ENCODE results near the gene UQCC2. TPM values are rescaled to one million over a fixed set of nuclear protein-coding genes. Genes with fewer than 3 reads are reported as not detected.

The UQCC2 gene
- total and polyA plus RNA-seq, 4 donors = 7.8 to 141 (median 48.1) TPM

DNA sequence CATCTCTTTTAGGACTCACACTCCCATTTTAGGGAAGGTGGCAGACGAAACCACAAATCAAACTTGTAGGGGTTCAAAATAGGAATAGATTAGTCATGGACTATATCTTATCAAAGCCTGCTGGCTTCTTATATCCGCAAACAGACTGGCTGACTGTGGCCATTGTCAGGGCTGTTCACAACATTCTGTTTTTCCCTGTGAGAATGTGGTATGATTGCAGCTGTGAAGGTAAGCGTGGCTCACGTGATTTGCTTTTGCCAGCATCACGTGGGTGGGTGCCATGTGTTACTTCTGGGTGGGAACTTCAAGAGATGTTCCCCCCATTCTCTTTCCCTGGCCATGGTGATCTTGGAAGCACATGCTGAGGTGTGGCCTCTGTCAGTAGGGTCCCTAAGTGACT is 29.3 kb upstream of the UQCC2 start:
- DNase-seq = no peak

DNA sequence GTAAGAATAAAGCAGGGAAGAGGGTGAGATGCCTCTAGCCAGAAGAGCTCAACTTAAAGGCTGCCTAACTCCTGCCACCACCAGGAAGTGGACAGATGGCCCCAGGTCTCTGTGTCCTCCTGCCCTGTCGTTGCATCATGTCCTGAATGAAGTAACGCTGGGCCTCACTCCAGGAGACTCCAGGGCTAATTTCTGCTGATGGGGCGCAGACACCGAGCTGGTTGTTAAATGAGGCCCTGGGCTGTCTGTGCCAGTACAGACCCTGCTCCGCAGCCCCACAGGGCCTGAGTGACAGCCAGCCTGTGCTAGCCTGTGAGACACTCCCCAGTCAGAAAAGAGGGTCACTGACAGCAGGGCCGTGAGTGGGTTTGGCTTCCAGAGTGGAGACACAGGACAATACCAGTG is 28.7 kb upstream of the UQCC2 start:
- peak in 2 of 3 donors; percentile 54 to 65 for DNase-seq
- Histone ChIP-seq H3K27me3 (ENCODE audit: control insufficient read depth in 3 of 3, insufficient read depth in 3 of 3, low read length in 2 of 3) (no peaks in the 10 kb centered on the region), H3K4me3 (no peak overlapping the region), H3K27ac (ENCODE audit: low read depth in 1 of 2, low read length in 1 of 2) (peak overlapping the region; percentile 20 to 55), H3K9me3 (ENCODE audit: control insufficient read depth in 4 of 4, insufficient read depth in 3 of 4, low read length in 3 of 4) (no peaks in the 10 kb centered on the region), H3K36me3 (ENCODE audit: control insufficient read depth in 4 of 4, insufficient read depth in 4 of 4, low read length in 4 of 4) (peaks cover 0 to 1% (median 0%) of the 10 kb centered on the region in 4 donors), H3K9ac (ENCODE audit: insufficient read depth in 1 of 2, low read length in 2 of 2) (no peak overlapping the region), H3K4me1 (ENCODE audit: control insufficient read depth in 5 of 5, insufficient read depth in 5 of 5, low read length in 5 of 5) (peaks cover 0 to 37% (median 10%) of the 10 kb centered on the region in 5 donors)
- TF ChIP-seq, protein P1, sequence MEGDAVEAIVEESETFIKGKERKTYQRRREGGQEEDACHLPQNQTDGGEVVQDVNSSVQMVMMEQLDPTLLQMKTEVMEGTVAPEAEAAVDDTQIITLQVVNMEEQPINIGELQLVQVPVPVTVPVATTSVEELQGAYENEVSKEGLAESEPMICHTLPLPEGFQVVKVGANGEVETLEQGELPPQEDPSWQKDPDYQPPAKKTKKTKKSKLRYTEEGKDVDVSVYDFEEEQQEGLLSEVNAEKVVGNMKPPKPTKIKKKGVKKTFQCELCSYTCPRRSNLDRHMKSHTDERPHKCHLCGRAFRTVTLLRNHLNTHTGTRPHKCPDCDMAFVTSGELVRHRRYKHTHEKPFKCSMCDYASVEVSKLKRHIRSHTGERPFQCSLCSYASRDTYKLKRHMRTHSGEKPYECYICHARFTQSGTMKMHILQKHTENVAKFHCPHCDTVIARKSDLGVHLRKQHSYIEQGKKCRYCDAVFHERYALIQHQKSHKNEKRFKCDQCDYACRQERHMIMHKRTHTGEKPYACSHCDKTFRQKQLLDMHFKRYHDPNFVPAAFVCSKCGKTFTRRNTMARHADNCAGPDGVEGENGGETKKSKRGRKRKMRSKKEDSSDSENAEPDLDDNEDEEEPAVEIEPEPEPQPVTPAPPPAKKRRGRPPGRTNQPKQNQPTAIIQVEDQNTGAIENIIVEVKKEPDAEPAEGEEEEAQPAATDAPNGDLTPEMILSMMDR (IDR thresholded peaks at IDR 0.05; ENCODE audit: control extremely low read depth, extremely low read depth) = no peak
- WGBS, 2 donors = 36 to 42% methylated on average over 6 of the region's 6 CpGs
- ATAC-seq (ENCODE audit: insufficient read depth, low FRiP score) = no peak

More for the DNA sequence above, 29.3 kb upstream of the UQCC2 start:
- peaks cover 0 to 43% (median 12%) of the 10 kb centered on the region in 5 donors for H3K4me1 ChIP-seq (ENCODE audit: control insufficient read depth in 5 of 5, insufficient read depth in 5 of 5, low read length in 5 of 5)
- no peak overlapping the region for H3K9ac ChIP-seq (ENCODE audit: insufficient read depth in 1 of 2, low read length in 2 of 2)
- H3K27ac ChIP-seq (ENCODE audit: low read depth in 1 of 2, low read length in 1 of 2) = peak overlapping the region in 1 of 2 donors; percentile 55
- TF ChIP-seq, protein P1 (IDR thresholded peaks at IDR 0.05; ENCODE audit: control extremely low read depth, extremely low read depth) = no peak
- ATAC-seq (ENCODE audit: insufficient read depth, low FRiP score) = no peak
- no peaks in the 10 kb centered on the region for H3K36me3 ChIP-seq (ENCODE audit: control insufficient read depth in 4 of 4, insufficient read depth in 4 of 4, low read length in 4 of 4)
- H3K9me3 ChIP-seq (ENCODE audit: control insufficient read depth in 4 of 4, insufficient read depth in 3 of 4, low read length in 3 of 4) = no peaks in the 10 kb centered on the region
- WGBS, 2 donors = 88 to 90% methylated on average over 5 of the region's 5 CpGs
- no peaks in the 10 kb centered on the region for H3K27me3 ChIP-seq (ENCODE audit: control insufficient read depth in 3 of 3, insufficient read depth in 3 of 3, low read length in 2 of 3)
- no peak overlapping the region for H3K4me3 ChIP-seq

DNA sequence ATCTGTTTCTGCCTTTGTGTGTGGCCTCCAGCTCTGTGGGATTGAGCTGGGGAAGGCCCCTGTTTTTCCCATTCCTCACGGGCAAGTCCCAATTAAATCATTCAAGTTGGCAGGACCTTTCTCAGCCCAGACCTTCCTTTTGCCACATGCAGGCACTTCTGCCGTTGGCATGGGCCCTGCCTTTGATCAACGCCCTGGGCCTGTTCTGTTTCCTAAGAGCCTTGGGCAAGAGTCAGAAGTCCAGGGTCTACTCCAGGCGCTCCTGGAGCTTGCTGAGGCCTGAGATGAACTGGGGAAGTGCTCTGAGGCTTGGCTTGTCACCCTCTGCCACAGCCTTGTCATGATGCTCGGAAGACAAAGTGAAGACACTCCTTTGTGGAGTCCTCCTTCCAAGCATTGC is 28.1 kb upstream of the UQCC2 start:
- ATAC-seq (ENCODE audit: insufficient read depth, low FRiP score) (no peak), DNase-seq (no peak)
- Histone ChIP-seq H3K4me1 (ENCODE audit: control insufficient read depth in 5 of 5, insufficient read depth in 5 of 5, low read length in 5 of 5) (peaks cover 0 to 32% (median 10%) of the 10 kb centered on the region in 5 donors), H3K27me3 (ENCODE audit: control insufficient read depth in 3 of 3, insufficient read depth in 3 of 3, low read length in 2 of 3) (no peaks in the 10 kb centered on the region), H3K9me3 (ENCODE audit: control insufficient read depth in 4 of 4, insufficient read depth in 3 of 4, low read length in 3 of 4) (no peaks in the 10 kb centered on the region), H3K36me3 (ENCODE audit: control insufficient read depth in 4 of 4, insufficient read depth in 4 of 4, low read length in 4 of 4) (peaks cover 0 to 4% (median 0%) of the 10 kb centered on the region in 4 donors), H3K4me3 (no peak overlapping the region), H3K9ac (ENCODE audit: insufficient read depth in 1 of 2, low read length in 2 of 2) (no peak overlapping the region), H3K27ac (ENCODE audit: low read depth in 1 of 2, low read length in 1 of 2) (peak overlapping the region; percentile 20 to 55)
- WGBS, 2 donors = 53 to 77% methylated on average over 5 of the region's 5 CpGs
- TF ChIP-seq, protein P1 (IDR thresholded peaks at IDR 0.05; ENCODE audit: control extremely low read depth, extremely low read depth) = no peak

DNA sequence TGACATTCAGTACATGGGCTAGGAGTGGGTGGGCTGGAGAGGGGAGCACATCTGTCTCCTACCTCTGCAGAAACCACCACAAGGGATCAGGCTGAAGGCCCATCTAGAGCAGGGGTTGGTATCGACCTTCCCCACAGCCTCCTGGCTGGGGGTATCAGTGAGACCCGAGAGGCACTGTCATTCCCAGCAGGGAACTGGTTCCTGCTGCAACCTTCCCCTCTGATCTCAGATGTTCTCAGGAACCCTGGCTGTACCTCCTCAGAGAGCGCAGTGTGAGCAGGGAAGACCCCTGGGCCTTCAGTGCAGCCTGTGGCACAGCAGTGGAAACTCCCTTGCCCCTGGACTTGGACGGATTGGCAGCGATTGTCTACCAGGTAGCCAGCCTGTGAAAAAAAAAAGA is 27.4 kb upstream of the UQCC2 start:
- no peak for ATAC-seq (ENCODE audit: insufficient read depth, low FRiP score)

More for the DNA sequence above, 27.4 kb upstream of the UQCC2 start:
- TF ChIP-seq, protein P1 (IDR thresholded peaks at IDR 0.05; ENCODE audit: control extremely low read depth, extremely low read depth) = no peak
- no peaks in the 10 kb centered on the region for H3K9me3 ChIP-seq (ENCODE audit: control insufficient read depth in 4 of 4, insufficient read depth in 3 of 4, low read length in 3 of 4)
- no peak overlapping the region for H3K4me3 ChIP-seq
- H3K27ac ChIP-seq (ENCODE audit: low read depth in 1 of 2, low read length in 1 of 2) = peak overlapping the region in 1 of 2 donors; percentile 55
- H3K9ac ChIP-seq (ENCODE audit: insufficient read depth in 1 of 2, low read length in 2 of 2) = no peak overlapping the region
- peaks cover 0 to 4% (median 0%) of the 10 kb centered on the region in 4 donors for H3K36me3 ChIP-seq (ENCODE audit: control insufficient read depth in 4 of 4, insufficient read depth in 4 of 4, low read length in 4 of 4)
- DNase-seq = no peak
- WGBS, 2 donors = 92 to 96% methylated on average over 5 of the region's 5 CpGs
- peaks cover 0 to 26% (median 10%) of the 10 kb centered on the region in 5 donors for H3K4me1 ChIP-seq (ENCODE audit: control insufficient read depth in 5 of 5, insufficient read depth in 5 of 5, low read length in 5 of 5)
- no peaks in the 10 kb centered on the region for H3K27me3 ChIP-seq (ENCODE audit: control insufficient read depth in 3 of 3, insufficient read depth in 3 of 3, low read length in 2 of 3)
